Activated CD8-positive, alpha-beta T cell treated with anti-CD3 and anti-CD28 coated beads for 36 hours (primary cell): ENCODE measurements around the gene GPC2. TPM values are rescaled to one million over a fixed set of nuclear protein-coding genes. Genes with fewer than 3 reads are reported as not detected.

Experiments used
- ATAC-seq: fragments of 200-7000 bp; cut with Tn5 transposase; one replicate; pipeline ENCODE4 v1.10.0; 2021; ENCODE audit warnings: mild to moderate bottlenecking, moderate library complexity
- CTCF ChIA-PET: fragments of 350-600 bp; sonication (Branson Sonifier 250); formaldehyde crosslinking; loops from one replicate; lab custom pipeline; 2021; ENCODE audit warnings: antibody characterized with exemption; lab: Charles Lee
- POLR2A ChIA-PET: fragments of 350-600 bp; sonication (Branson Sonifier 250); formaldehyde crosslinking; loops from one replicate; lab custom pipeline; 2021; ENCODE audit warnings: antibody characterized with exemption; lab: Charles Lee
- DNase-seq: peaks from one replicate; pipeline ENCODE4 v3.0.0-alpha.2; 2020
- H3K27ac Mint-ChIP-seq: one replicate; pipeline ENCODE4 v1.8.0; 2021; ENCODE audit warnings: mild to moderate bottlenecking, mixed read lengths
- H3K27me3 Mint-ChIP-seq: one replicate; pipeline ENCODE4 v1.8.0; 2021; ENCODE audit warnings: mixed read lengths
- H3K36me3 Mint-ChIP-seq: one replicate; pipeline ENCODE4 v1.8.0; 2021; ENCODE audit warnings: low read depth, mixed read lengths
- H3K4me1 Mint-ChIP-seq: one replicate; pipeline ENCODE4 v1.8.0; 2021; ENCODE audit warnings: low read depth, mixed read lengths
- H3K4me3 Mint-ChIP-seq: one replicate; pipeline ENCODE4 v1.8.0; 2021; ENCODE audit warnings: mild to moderate bottlenecking, moderate library complexity, mixed read lengths
- H3K9me3 Mint-ChIP-seq: one replicate; pipeline ENCODE4 v1.8.0; 2021; ENCODE audit warnings: mixed read lengths
- intact Hi-C: fragments of 100-400 bp; cut with micrococcal nuclease; formaldehyde crosslinking; loops from one replicate; pipeline ENCODE4 v1.10.0; 2022
- total RNA-seq, 2 experiments: library from RNA; stranded (reverse); gene quantifications; one replicate each; pipeline ENCODE4 v1.2.3, GENCODE V29; 2021
- TF ChIP-seq, protein P1 (sequence below): fragments of 200-600 bp; IDR thresholded peaks from one replicate; pipeline ENCODE4 v1.8.0; 2022; ENCODE audit warnings: antibody characterized with exemption, mild to moderate bottlenecking

GPC2 gene
- total RNA-seq, 2 experiments from 2014 or later = 3.7 to 4.3 TPM

DNA sequence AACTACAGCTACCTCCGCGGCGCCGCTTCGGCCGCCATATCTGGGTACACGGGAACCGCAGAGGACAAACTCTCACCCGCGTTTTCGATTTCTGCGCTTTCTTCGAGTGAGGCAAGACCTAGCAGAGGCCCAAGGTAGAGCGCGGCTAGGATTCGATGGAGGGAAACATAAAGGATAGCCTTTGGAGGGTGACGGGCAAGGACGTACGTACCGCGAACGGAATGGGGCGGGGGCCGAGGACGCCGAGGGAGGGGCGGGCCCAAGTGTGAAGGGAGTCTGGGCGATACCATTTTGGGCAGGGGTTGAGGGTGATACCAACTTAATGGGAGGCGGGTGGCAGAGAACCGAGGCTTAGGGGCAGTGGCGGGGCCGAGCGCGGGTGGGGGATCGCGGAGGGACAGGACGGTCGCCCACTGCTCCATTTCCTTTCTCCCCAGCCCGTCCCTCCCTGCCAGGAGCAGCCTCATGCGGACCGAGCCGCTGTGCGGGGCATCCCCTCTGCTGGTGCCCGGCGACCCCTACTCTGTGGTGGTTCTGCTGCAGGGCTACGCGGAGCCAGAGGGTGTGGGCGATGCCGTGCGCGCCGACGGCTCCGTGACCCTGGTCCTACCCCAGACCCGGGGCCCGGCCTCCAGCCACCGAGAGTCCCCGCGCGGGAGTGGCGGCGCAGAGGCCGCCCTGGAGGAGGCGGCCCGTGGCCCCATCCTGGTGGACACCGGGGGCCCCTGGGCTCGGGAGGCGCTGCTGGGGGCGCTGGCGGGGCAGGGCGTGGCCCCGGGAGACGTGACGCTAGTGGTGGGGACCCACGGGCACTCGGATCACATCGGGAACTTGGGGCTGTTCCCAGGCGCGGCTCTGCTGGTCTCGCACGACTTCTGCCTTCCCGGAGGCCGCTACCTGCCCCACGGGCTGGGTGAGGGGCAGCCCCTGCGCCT, 50.0 kb downstream of the GPC2 start, which contains the start of gene MBLAC1:
TSS of gene MBLAC1 (plus strand) at position 37 of the 935 bp plus-strand sequence. CDS start at position 466, 429 bp downstream.
- Mint-ChIP-seq H3K4me3 (peak within 1 kb of the TSS; percentile 99), H3K4me1 (peaks cover 24% of the 10 kb centered on the region), H3K9me3 (no peaks in the 10 kb centered on the region), H3K36me3 (peaks cover 8% of the 10 kb centered on the region), H3K27ac (peak within 1 kb of the TSS; percentile 100), H3K27me3 (no peaks in the 10 kb centered on the region)
- DNase-seq (peak; percentile 95), ATAC-seq (peak; percentile 84)
- ChIA-PET POLR2A (interaction anchor here (0.6 to 4.9 kb wide), 11 partner anchors 12 to 301 kb away, joined by 3 to 43 read pairs (median 4); partner anchors contain the start of genes AP4M1, COPS6, MCM7 and ZCWPW1), CTCF (interaction anchor here (1.0 to 1.1 kb wide), 2 partner anchors 26 to 55 kb away, joined by 3 to 7 read pairs; partner anchors contain the start of genes AP4M1 and MCM7)
- intact Hi-C loops = loop anchor here (10.0 kb wide), 1 partner anchor 212 kb away; the partner anchor contains the start of gene TRIM4
- TF ChIP-seq, protein P1, sequence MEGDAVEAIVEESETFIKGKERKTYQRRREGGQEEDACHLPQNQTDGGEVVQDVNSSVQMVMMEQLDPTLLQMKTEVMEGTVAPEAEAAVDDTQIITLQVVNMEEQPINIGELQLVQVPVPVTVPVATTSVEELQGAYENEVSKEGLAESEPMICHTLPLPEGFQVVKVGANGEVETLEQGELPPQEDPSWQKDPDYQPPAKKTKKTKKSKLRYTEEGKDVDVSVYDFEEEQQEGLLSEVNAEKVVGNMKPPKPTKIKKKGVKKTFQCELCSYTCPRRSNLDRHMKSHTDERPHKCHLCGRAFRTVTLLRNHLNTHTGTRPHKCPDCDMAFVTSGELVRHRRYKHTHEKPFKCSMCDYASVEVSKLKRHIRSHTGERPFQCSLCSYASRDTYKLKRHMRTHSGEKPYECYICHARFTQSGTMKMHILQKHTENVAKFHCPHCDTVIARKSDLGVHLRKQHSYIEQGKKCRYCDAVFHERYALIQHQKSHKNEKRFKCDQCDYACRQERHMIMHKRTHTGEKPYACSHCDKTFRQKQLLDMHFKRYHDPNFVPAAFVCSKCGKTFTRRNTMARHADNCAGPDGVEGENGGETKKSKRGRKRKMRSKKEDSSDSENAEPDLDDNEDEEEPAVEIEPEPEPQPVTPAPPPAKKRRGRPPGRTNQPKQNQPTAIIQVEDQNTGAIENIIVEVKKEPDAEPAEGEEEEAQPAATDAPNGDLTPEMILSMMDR = no peak

DNA sequence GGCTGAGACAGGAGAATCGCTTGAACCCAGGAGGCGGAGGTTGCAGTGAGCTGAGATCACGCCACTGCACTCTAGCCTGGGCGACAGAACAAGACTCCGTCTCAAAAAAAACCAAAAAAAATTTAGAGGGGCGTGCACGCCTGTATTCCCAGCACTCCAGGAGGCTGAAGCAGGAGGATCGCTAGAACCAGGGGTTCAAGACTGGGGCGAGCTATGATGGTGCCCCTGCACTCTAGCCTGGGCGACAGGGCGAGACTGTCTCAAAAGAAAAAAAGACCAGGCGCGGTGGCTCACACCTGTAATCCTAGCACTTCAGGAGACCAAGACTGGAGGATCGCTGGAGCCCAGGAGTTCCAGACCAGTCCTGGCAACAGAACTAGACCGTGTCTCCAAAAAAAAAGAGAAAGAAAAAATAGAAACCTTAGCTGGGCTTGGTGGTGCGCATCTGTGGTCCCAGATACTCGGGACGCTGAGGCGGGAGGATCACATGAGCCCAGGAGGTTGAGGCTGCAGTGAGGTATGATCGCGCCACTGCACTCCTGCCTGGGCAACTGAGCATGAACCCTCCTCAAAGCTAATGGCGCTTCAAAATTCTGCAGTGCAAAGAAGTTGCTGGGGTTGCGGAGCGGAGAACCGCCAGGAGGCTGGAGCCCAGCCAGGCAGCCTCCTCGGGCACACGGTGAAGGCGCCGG, 50.8 kb downstream of the GPC2 start:
- Mint-ChIP-seq H3K36me3 (peaks cover 8% of the 10 kb centered on the region), H3K27me3 (no peaks in the 10 kb centered on the region), H3K4me1 (peaks cover 24% of the 10 kb centered on the region), H3K4me3 (peak overlapping the region; percentile 99), H3K27ac (peak overlapping the region; percentile 100), H3K9me3 (no peaks in the 10 kb centered on the region)
- POLR2A ChIA-PET = interaction anchor here (0.6 to 4.9 kb wide), 11 partner anchors 12 to 302 kb away, joined by 3 to 43 read pairs (median 4); partner anchors contain the start of genes AP4M1, COPS6, MCM7 and ZCWPW1
- ATAC-seq (no peak), DNase-seq (no peak)
- intact Hi-C loops = loop anchor here (10.0 kb wide), 1 partner anchor 212 kb away; the partner anchor contains the start of gene TRIM4
- CTCF ChIA-PET = interaction anchor here (0.9 to 1.1 kb wide), 2 partner anchors 25 to 147 kb away, joined by 3 to 7 read pairs; partner anchors contain the start of genes AP4M1 and MCM7
- TF ChIP-seq, protein P1 = no peak

DNA sequence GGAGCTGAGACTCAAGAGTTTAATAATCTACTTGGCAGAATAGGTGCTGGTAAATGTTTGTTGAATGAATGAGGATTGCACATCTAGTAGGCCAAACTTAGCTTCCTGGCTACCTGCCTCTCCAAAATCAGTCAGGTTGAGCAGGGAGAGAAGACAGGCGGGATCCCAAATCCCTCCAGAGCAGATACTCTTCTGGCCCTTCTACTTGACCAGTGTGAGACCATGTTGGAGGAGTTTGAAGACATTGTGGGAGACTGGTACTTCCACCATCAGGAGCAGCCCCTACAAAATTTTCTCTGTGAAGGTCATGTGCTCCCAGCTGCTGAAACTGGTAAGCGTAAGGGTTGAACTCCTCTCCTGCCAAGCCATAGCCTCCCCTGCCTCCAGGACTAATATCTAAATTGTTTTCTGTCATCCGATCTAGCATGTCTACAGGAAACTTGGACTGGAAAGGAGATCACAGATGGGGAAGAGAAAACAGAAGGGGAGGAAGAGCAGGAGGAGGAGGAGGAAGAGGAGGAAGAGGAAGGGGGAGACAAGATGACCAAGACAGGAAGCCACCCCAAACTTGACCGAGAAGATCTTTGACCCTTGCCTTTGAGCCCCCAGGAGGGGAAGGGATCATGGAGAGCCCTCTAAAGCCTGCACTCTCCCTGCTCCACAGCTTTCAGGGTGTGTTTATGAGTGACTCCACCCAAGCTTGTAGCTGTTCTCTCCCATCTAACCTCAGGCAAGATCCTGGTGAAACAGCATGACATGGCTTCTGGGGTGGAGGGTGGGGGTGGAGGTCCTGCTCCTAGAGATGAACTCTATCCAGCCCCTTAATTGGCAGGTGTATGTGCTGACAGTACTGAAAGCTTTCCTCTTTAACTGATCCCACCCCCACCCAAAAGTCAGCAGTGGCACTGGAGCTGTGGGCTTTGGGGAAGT, 52.6 kb downstream of the GPC2 start:
- TF ChIP-seq, protein P1 = no peak
- POLR2A ChIA-PET = interaction anchor here (0.6 to 4.9 kb wide), 7 partner anchors 23 to 353 kb away, joined by 3 to 43 read pairs (median 3); partner anchors contain the start of genes AP4M1 and MCM7
- peak overlapping the region; percentile 4 for H3K4me3 Mint-ChIP-seq
- H3K9me3 Mint-ChIP-seq = no peaks in the 10 kb centered on the region
- H3K27me3 Mint-ChIP-seq = no peaks in the 10 kb centered on the region
- no peak for ATAC-seq
- peaks cover 8% of the 10 kb centered on the region for H3K36me3 Mint-ChIP-seq
- intact Hi-C loops = loop anchor here (10.0 kb wide), 1 partner anchor 210 kb away; the partner anchor contains the start of gene TRIM4
- H3K27ac Mint-ChIP-seq = peak overlapping the region; percentile 100
- peaks cover 30% of the 10 kb centered on the region for H3K4me1 Mint-ChIP-seq
- DNase-seq = no peak
- CTCF ChIA-PET = interaction anchor here (1.2 to 1.8 kb wide), 3 partner anchors 8 to 283 kb away, joined by 4 to 7 read pairs (median 6); partner anchors contain the start of genes AP4M1 and MCM7

DNA sequence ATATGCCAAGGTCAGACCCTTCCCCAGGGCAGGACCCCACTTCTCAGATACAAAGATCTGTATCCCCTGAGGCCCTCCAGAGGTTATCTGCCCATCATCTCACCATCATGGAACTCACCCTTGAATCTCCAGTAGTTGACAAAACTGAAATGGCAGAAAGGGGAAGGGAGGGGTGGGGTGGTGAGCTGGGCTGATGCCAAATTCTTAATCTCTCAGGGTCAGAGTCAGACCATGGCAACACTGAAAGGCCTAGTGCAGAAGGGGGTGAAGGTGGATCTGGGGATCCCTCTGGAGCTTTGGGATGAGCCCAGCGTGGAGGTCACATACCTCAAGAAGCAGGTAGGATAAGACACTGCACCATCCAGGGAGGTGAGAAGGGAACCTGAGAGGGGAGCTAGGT, 54.6 kb downstream of the GPC2 start:
- TF ChIP-seq, protein P1 = no peak
- ChIA-PET CTCF (interaction anchor here (1.3 kb wide), 1 partner anchor 8 kb away, joined by 5 read pairs; no protein-coding TSS in a partner anchor), POLR2A (interaction anchor here (0.9 to 2.7 kb wide), 2 partner anchors 21 to 30 kb away, joined by 3 to 18 read pairs; partner anchors contain the start of genes AP4M1 and MCM7)
- peaks cover 8% of the 10 kb centered on the region for H3K36me3 Mint-ChIP-seq
- H3K27ac Mint-ChIP-seq = peak overlapping the region; percentile 59
- no peak for DNase-seq
- no peak for ATAC-seq
- no peak overlapping the region for H3K4me3 Mint-ChIP-seq
- intact Hi-C loops = loop anchor here (10.0 kb wide), 1 partner anchor 208 kb away; the partner anchor contains the start of gene TRIM4
- peaks cover 32% of the 10 kb centered on the region for H3K4me1 Mint-ChIP-seq
- no peaks in the 10 kb centered on the region for H3K27me3 Mint-ChIP-seq
- H3K9me3 Mint-ChIP-seq = no peaks in the 10 kb centered on the region
